GM18519 (cell line): ENCODE results near the gene PAQR5.

ENCODE experiments used
- ATAC-seq: cut with Tn5 transposase; IDR thresholded peaks from one replicate; pipeline ENCODE4 v1.9.1; 2021; ENCODE audit warnings: mild to moderate bottlenecking, moderate library complexity; ENCODE audit not compliant: unreplicated experiment, low FRiP score

Gene PAQR5

GRCh38 chr15:69388260-69388705 lies 89.6 kb downstream of the PAQR5 start:
- ATAC-seq: no peak

GRCh38 chr15:69389426-69389825 lies 90.7 kb downstream of the PAQR5 start:
- ATAC-seq: no peak

GRCh38 chr15:69390575-69390974 lies 91.9 kb downstream of the PAQR5 start:
- ATAC-seq: no peak

- ATAC-seq: no peak
Measured at GRCh38 chr15:69391046-69391757, 92.5 kb downstream of the PAQR5 start.

- no peak for ATAC-seq
Measured at GRCh38 chr15:69392352-69392751, 93.6 kb downstream of the PAQR5 start.

GRCh38 chr15:69393831-69394491 lies 95.2 kb downstream of the PAQR5 start:
- ATAC-seq: no peak

GRCh38 chr15:69394556-69395282 lies 96.0 kb downstream of the PAQR5 start:
- ATAC-seq: no peak

GRCh38 chr15:69395460-69395859 lies 96.7 kb downstream of the PAQR5 start:
- no peak for ATAC-seq

GRCh38 chr15:69395991-69396390 lies 97.3 kb downstream of the PAQR5 start:
- ATAC-seq: no peak

- no peak for ATAC-seq
Measured at GRCh38 chr15:69398491-69398891, 99.8 kb downstream of the PAQR5 start.

- ATAC-seq: no peak
Measured at GRCh38 chr15:69400850-69401249, 102.1 kb downstream of the PAQR5 start.

- ATAC-seq: no peak
Measured at GRCh38 chr15:69402816-69403215, 104.1 kb downstream of the PAQR5 start.

GRCh38 chr15:69403594-69403993 lies 104.9 kb downstream of the PAQR5 start:
- ATAC-seq: no peak

GRCh38 chr15:69405110-69405509 lies 106.4 kb downstream of the PAQR5 start:
- ATAC-seq: no peak

GRCh38 chr15:69407719-69408400 lies 109.1 kb downstream of the PAQR5 start:
- ATAC-seq: no peak

- ATAC-seq: no peak
Measured at GRCh38 chr15:69408841-69409240, 110.1 kb downstream of the PAQR5 start.

- no peak for ATAC-seq
Measured at GRCh38 chr15:69410248-69410874, 111.6 kb downstream of the PAQR5 start.

- ATAC-seq: no peak
Measured at GRCh38 chr15:69412274-69412673, 113.6 kb downstream of the PAQR5 start.

- no peak for ATAC-seq
Measured at GRCh38 chr15:69412701-69413100, 114.0 kb downstream of the PAQR5 start.
